Neural cell (in vitro differentiated cells): ENCODE data around the gene DNAH1. TPM values are rescaled to one million over a fixed set of nuclear protein-coding genes. Genes with fewer than 3 reads are reported as not detected.
"Not testable (repeated sequence)": the region's sequence is repeated elsewhere in the genome, so short reads cannot be mapped to it uniquely, and the experiment has no call there.

Source experiments
- H2AFZ ChIP-seq: fragments of 200-600, 300-800 bp; sonication (generic), shearing (Covaris generic); 2 replicates; pipeline ENCODE4 v1.6.0; 2014; ENCODE audit warnings: low read depth, mild to moderate bottlenecking, antibody characterized with exemption, low read length, moderate library complexity
- H3F3A ChIP-seq: fragments of 200-600 bp; shearing (Covaris generic); 2 replicates; pipeline ENCODE4 v1.6.1; 2016; ENCODE audit warnings: mild to moderate bottlenecking, moderate library complexity, mixed read lengths, antibody characterized with exemption, low read length; ENCODE audit not compliant: insufficient read depth, poor library complexity, severe bottlenecking
- H3K27ac ChIP-seq: fragments of 200-600, 300-800 bp; sonication (generic), shearing (Covaris generic); 2 replicates; pipeline ENCODE4 v1.5.1; 2014; ENCODE audit warnings: mild to moderate bottlenecking, low read length, moderate library complexity
- H3K27me3 ChIP-seq: fragments of 300-800, 200-600 bp; sonication (generic), shearing (Covaris generic); 2 replicates; pipeline ENCODE4 v1.6.0; 2014; ENCODE audit warnings: mild to moderate bottlenecking, low read depth, low read length, moderate library complexity; ENCODE audit not compliant: insufficient read depth
- H3K36me3 ChIP-seq: fragments of 300-800, 200-600 bp; sonication (generic), shearing (Covaris generic); 2 replicates; pipeline ENCODE4 v1.5.1; 2014; ENCODE audit warnings: mild to moderate bottlenecking, antibody characterized with exemption, low read length, moderate library complexity; ENCODE audit not compliant: insufficient read depth
- H3K4me2 ChIP-seq: fragments of 300-800, 200-600 bp; sonication (generic), shearing (Covaris generic); 2 replicates; pipeline ENCODE4 v1.6.0; 2014; ENCODE audit warnings: mild to moderate bottlenecking, low read length
- H3K4me3 ChIP-seq: fragments of 300-800, 200-600 bp; sonication (generic), shearing (Covaris generic); 2 replicates; pipeline ENCODE4 v1.5.1; 2014; ENCODE audit warnings: mild to moderate bottlenecking, low read length, moderate library complexity
- H3K79me2 ChIP-seq: fragments of 200-600 bp; shearing (Covaris generic); replicated peaks from 2 replicates; pipeline ENCODE4 v1.6.0; 2014; ENCODE audit warnings: mild to moderate bottlenecking, low read length, moderate library complexity; ENCODE audit not compliant: insufficient read depth
- H3K9ac ChIP-seq: fragments of 300-800, 200-600 bp; sonication (generic), shearing (Covaris generic); 2 replicates; pipeline ENCODE4 v1.6.1; 2016; ENCODE audit warnings: mild to moderate bottlenecking, low read length, mixed read lengths
- H3K9me2 ChIP-seq: fragments of 200-600 bp; shearing (Covaris generic); 2 replicates; pipeline ENCODE4 v1.6.1; 2016; ENCODE audit warnings: mild to moderate bottlenecking, low read length, mixed read lengths; ENCODE audit not compliant: insufficient read depth
- H3K9me3 ChIP-seq: fragments of 200-600, 300-800 bp; sonication (generic), shearing (Covaris generic); 2 replicates; pipeline ENCODE4 v1.6.1; 2016; ENCODE audit warnings: mild to moderate bottlenecking, mixed run types, low read length, moderate library complexity, mixed read lengths
- H4K20me1 ChIP-seq: fragments of 200-600 bp; shearing (Covaris generic); 2 replicates; pipeline ENCODE4 v1.6.1; 2016; ENCODE audit warnings: mild to moderate bottlenecking, mixed run types; ENCODE audit not compliant: insufficient read depth
- EP300 ChIP-seq: fragments of 450-650 bp; conservative IDR thresholded peaks from 2 replicates; pipeline ENCODE4 v1.6.1; 2014; ENCODE audit warnings: antibody characterized with exemption, mild to moderate bottlenecking, moderate library complexity; ENCODE audit not compliant: poor library complexity, severe bottlenecking
- EZH2 ChIP-seq: fragments of 200-600, 300-800 bp; shearing (Covaris generic), sonication (generic); IDR thresholded peaks from 2 replicates; pipeline ENCODE4 v1.6.1; 2014; ENCODE audit warnings: antibody characterized with exemption, low read length, borderline replicate concordance, mild to moderate bottlenecking; ENCODE audit not compliant: insufficient read depth, poor library complexity, severe bottlenecking
- MXI1 ChIP-seq: fragments of 450-650 bp; conservative IDR thresholded peaks from 2 replicates; pipeline ENCODE4 v1.6.1; 2014; ENCODE audit warnings: antibody characterized with exemption, mild to moderate bottlenecking; ENCODE audit not compliant: poor library complexity, severe bottlenecking
- POLR2AphosphoS5 ChIP-seq: IDR thresholded peaks from 2 replicates; pipeline ENCODE4 v1.6.1; 2012
- RAD21 ChIP-seq: fragments of 450-650 bp; conservative IDR thresholded peaks from 2 replicates; pipeline ENCODE4 v1.6.1; 2014; ENCODE audit warnings: antibody characterized with exemption, mild to moderate bottlenecking, moderate library complexity
- SMC3 ChIP-seq: fragments of 450-650 bp; conservative IDR thresholded peaks from 2 replicates; pipeline ENCODE4 v1.6.1; 2014; ENCODE audit warnings: antibody characterized with exemption, mild to moderate bottlenecking, moderate library complexity; ENCODE audit not compliant: poor library complexity
- TAF1 ChIP-seq: IDR thresholded peaks from 2 replicates; pipeline ENCODE4 v1.6.1; 2012; ENCODE audit warnings: low read depth
- polyA plus RNA-seq: library from polyadenylated mRNA; depleted of rRNA; stranded (reverse); fragments of >200 nt; gene quantifications from 2 replicates; pipeline ENCODE4 v1.2.3, GENCODE V29; 2014
- TF ChIP-seq, protein P1 (sequence below): fragments of 450-650 bp; IDR thresholded peaks from 2 replicates; pipeline ENCODE4 v1.5.1; 2014; ENCODE audit warnings: antibody characterized with exemption, mild to moderate bottlenecking, moderate library complexity; ENCODE audit not compliant: poor library complexity, severe bottlenecking
- TF ChIP-seq, protein P2 (sequence below): IDR thresholded peaks from 2 replicates; pipeline ENCODE4 v1.6.1; 2012; ENCODE audit warnings: borderline replicate concordance

Gene DNAH1
- polyA plus RNA-seq, 1 donor from 2014 or later = 5.4 TPM

DNA sequence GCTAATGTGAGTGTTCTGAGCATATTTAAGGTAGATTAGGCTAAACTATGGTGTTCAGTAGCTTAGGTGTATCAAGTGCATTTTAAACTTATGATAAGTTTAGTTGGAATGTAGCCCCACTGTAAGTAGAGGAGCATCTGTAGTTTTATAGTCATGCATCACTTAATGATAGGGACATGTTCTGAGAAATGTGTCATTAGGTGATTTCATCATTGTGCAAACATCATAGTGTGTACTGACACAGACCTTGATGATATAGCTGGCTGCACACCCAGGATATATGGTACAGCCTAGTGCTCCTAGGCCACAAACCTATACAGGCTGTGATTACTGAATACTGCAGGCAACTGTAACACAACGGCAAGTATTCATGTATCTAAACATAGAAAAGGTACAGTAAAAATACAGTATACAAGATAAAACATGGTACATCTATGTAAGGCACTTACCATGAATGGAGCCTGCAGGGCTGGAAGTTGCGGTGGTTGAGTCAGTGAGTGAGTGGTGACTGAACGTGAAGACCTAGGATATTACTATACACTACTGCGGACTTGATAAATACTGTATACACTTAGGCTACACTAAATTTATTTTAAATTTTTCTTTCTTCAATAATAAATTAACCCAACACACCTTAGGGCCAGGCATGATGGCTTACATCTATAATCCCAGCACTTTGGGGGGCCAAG lies 17.9 kb downstream of the DNAH1 start:
- Histone ChIP-seq H3K27me3 (no peaks in the 10 kb centered on the region), H3K27ac (no peak overlapping the region), H3K9ac (no peak overlapping the region), H3K4me3 (no peak overlapping the region), H3K4me2 (no peak overlapping the region), H3K9me3 (no peaks in the 10 kb centered on the region), H4K20me1 (no peaks in the 10 kb centered on the region), H3K79me2 (no peaks in the 10 kb centered on the region), H2AFZ (no peak overlapping the region), H3K9me2 (no peaks in the 10 kb centered on the region), H3F3A (no peaks in the 10 kb centered on the region), H3K36me3 (no peaks in the 10 kb centered on the region)
- TF ChIP-seq, protein P1, sequence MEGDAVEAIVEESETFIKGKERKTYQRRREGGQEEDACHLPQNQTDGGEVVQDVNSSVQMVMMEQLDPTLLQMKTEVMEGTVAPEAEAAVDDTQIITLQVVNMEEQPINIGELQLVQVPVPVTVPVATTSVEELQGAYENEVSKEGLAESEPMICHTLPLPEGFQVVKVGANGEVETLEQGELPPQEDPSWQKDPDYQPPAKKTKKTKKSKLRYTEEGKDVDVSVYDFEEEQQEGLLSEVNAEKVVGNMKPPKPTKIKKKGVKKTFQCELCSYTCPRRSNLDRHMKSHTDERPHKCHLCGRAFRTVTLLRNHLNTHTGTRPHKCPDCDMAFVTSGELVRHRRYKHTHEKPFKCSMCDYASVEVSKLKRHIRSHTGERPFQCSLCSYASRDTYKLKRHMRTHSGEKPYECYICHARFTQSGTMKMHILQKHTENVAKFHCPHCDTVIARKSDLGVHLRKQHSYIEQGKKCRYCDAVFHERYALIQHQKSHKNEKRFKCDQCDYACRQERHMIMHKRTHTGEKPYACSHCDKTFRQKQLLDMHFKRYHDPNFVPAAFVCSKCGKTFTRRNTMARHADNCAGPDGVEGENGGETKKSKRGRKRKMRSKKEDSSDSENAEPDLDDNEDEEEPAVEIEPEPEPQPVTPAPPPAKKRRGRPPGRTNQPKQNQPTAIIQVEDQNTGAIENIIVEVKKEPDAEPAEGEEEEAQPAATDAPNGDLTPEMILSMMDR = no peak
- TF ChIP-seq MXI1 (no peak), SMC3 (no peak), TAF1 (no peak), EZH2 (no peak), EP300 (no peak), POLR2AphosphoS5 (no peak), RAD21 (no peak)
- TF ChIP-seq, protein P2, sequence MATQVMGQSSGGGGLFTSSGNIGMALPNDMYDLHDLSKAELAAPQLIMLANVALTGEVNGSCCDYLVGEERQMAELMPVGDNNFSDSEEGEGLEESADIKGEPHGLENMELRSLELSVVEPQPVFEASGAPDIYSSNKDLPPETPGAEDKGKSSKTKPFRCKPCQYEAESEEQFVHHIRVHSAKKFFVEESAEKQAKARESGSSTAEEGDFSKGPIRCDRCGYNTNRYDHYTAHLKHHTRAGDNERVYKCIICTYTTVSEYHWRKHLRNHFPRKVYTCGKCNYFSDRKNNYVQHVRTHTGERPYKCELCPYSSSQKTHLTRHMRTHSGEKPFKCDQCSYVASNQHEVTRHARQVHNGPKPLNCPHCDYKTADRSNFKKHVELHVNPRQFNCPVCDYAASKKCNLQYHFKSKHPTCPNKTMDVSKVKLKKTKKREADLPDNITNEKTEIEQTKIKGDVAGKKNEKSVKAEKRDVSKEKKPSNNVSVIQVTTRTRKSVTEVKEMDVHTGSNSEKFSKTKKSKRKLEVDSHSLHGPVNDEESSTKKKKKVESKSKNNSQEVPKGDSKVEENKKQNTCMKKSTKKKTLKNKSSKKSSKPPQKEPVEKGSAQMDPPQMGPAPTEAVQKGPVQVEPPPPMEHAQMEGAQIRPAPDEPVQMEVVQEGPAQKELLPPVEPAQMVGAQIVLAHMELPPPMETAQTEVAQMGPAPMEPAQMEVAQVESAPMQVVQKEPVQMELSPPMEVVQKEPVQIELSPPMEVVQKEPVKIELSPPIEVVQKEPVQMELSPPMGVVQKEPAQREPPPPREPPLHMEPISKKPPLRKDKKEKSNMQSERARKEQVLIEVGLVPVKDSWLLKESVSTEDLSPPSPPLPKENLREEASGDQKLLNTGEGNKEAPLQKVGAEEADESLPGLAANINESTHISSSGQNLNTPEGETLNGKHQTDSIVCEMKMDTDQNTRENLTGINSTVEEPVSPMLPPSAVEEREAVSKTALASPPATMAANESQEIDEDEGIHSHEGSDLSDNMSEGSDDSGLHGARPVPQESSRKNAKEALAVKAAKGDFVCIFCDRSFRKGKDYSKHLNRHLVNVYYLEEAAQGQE = no peak

DNA sequence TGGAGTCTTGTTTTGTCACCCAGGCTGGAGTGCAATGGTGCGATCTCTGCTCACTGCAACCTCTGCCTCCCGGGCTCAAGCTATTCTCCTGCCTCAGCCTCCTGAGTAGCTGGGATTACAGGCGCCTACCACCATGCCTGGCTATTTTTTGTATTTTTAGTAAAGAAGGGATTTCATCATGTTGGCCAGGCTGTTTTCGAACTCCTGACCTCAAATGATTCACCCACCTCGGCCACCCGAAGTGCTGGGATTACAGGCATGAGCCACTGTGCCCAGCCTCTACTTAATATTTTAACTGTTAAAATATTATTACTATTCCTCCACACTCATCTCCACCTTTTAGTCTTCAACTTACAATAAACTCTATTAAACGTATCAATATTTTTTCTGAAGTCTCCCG lies 22.0 kb downstream of the DNAH1 start:
- H2AFZ ChIP-seq, H3K4me2 ChIP-seq, H3K9ac ChIP-seq, H3K27ac ChIP-seq, H3K9me3 ChIP-seq, H3K36me3 ChIP-seq, H3K4me3 ChIP-seq, H3K79me2 ChIP-seq, H3K9me2 ChIP-seq, H4K20me1 ChIP-seq, H3K27me3 ChIP-seq, H3F3A ChIP-seq: not testable (repeated sequence)

DNA sequence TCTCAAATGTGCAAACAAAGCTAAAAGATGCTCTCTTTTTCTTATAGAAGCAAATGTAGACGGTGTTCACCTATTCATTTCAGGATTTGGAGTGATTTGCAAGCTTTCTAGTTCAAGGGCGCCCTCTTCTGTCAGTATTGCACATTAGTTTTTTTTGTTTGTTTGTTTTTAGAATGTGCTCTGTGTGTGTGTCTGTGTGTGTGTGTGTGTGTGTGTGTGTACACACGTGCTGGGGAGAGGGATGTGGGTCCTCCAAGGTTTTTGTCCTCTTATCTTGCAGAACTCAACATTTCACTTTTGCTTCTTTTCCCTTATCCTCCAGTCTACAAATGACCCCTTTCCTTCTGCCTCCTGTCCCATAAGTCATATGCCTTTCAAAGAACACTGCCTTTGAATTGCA lies 23.5 kb downstream of the DNAH1 start:
- H3F3A ChIP-seq = no peaks in the 10 kb centered on the region
- no peaks in the 10 kb centered on the region for H3K36me3 ChIP-seq
- H3K9me3 ChIP-seq = no peaks in the 10 kb centered on the region
- no peak overlapping the region for H3K4me3 ChIP-seq
- H3K79me2 ChIP-seq = no peaks in the 10 kb centered on the region
- no peaks in the 10 kb centered on the region for H3K27me3 ChIP-seq
- H3K9ac ChIP-seq = peak overlapping the region; percentile 2
- H2AFZ ChIP-seq = peak overlapping the region; percentile 7
- TF ChIP-seq MXI1 = peak; percentile 63
- peak; percentile 97 for TF ChIP-seq RAD21
- no peak for TF ChIP-seq POLR2AphosphoS5
- TF ChIP-seq, protein P1 = peak; percentile 95
- TF ChIP-seq SMC3 = peak; percentile 98
- no peak for TF ChIP-seq EZH2
- peak; percentile 27 for TF ChIP-seq EP300
- H3K27ac ChIP-seq = no peak overlapping the region
- no peak overlapping the region for H3K4me2 ChIP-seq
- H3K9me2 ChIP-seq = no peaks in the 10 kb centered on the region
- no peaks in the 10 kb centered on the region for H4K20me1 ChIP-seq
